ENCODE results near the gene PABPC3.

DNA sequence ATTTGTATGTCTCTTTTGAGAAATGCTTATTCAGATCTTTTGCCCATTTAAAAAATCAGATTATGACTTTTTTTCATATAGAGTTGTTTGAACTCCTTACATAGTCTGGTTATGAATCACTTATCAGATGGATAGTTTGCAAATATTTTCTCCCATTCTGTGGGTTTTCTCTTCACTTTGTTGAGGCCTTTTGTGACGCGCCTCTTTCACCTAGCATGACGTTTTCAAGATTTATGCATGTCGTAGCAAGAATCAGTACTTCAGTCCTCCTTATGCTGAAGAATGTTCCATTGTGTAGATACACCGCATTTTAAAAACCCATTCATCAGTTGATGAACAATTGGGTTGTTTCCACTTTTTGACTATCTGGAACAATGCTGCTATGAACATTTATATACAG, 13.4 kb downstream of the PABPC3 start:
- TF ChIP-seq, protein P1, sequence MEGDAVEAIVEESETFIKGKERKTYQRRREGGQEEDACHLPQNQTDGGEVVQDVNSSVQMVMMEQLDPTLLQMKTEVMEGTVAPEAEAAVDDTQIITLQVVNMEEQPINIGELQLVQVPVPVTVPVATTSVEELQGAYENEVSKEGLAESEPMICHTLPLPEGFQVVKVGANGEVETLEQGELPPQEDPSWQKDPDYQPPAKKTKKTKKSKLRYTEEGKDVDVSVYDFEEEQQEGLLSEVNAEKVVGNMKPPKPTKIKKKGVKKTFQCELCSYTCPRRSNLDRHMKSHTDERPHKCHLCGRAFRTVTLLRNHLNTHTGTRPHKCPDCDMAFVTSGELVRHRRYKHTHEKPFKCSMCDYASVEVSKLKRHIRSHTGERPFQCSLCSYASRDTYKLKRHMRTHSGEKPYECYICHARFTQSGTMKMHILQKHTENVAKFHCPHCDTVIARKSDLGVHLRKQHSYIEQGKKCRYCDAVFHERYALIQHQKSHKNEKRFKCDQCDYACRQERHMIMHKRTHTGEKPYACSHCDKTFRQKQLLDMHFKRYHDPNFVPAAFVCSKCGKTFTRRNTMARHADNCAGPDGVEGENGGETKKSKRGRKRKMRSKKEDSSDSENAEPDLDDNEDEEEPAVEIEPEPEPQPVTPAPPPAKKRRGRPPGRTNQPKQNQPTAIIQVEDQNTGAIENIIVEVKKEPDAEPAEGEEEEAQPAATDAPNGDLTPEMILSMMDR (conservative IDR thresholded peaks at IDR 0.05 in 1 of 2, IDR thresholded peaks at IDR 0.05 in 1 of 2; ENCODE audit: extremely low read depth in 1 of 2, insufficient read depth in 1 of 2, low read depth in 1 of 2, low read length in 2 of 2): no peak
- no peak for TF ChIP-seq EZH2 (IDR thresholded peaks at IDR 0.05; ENCODE audit: borderline replicate concordance, low read length)
